ENCODE measurements around the gene ALAS2.

- TF ChIP-seq YY1 (IDR thresholded peaks at IDR 0.05; ENCODE audit: low read depth) (no peak), RAD21 (IDR thresholded peaks at IDR 0.05; ENCODE audit: low read depth) (no peak), TAF1 (IDR thresholded peaks at IDR 0.05; ENCODE audit: low read depth) (no peak), TEAD4 (IDR thresholded peaks at IDR 0.05) (no peak), CEBPB (IDR thresholded peaks at IDR 0.05) (no peak), USF1 (IDR thresholded peaks at IDR 0.05) (no peak)
These were observed 2.7 kb downstream of the ALAS2 start for GRCh38 chrX:55028040-55028439.
